Measurements from ENCODE around the gene PHF1. TPM values are rescaled to one million over a fixed set of nuclear protein-coding genes. Genes with fewer than 3 reads are reported as not detected.

The PHF1 gene
- total RNA-seq, 1 experiment from 2014 or later = 68.3 TPM

DNA sequence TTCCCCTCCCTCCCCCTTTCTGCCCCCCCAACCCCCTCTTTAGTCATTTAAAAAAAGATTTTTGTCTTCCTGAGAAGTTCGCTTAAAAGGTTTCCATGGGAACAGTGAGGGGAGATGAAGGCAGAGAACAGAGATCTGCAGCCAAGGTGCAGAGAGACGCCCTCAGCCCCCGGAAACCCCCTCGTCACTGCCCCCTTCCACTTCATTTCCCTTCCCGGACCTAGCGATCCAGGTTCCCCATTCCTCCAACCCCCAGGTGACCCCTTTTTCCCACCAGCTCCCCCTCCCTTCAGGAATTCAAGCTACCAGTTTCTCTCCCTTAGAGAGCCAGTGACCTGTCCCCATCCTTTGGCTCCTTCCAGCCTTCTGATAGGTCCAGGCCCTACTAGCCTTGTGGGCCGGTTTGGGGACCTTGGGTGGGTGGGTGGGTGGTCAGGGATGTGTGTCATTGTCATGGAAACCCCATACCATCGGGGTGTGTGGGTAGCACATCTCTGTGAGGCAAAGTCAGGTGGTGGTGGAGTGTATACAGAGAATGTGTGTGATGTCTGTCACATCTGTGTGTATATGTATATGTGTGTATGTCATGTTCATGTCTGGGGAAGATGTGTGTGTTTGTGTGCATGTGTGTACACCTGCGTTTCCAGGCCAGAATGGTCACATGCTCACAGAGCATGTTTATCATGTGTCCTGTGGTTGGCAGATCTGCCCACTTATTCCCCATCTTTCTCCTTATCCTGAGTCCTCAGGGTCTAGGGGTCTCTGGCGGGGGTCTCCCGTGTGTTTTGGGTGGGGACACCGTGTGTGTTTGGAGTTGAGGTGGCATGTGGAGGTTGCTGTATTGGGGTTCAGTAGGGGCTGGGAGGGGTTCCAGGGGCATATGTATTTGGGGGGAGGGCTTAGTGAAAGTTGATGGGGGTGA is 16.0 kb downstream of the PHF1 start:
- H3K27me3 Mint-ChIP-seq (ENCODE audit: unreplicated experiment) = peaks cover 19% of the 10 kb centered on the region
- no TSS peak for BruUV-seq (replicated peaks)
- CTCF ChIA-PET = interaction anchor here (0.6 to 2.0 kb wide), 10 partner anchors 34 to 427 kb away, joined by 3 to 10 read pairs (median 5); partner anchors contain the start of genes BAK1, UQCC2 and ZBTB22
- peak overlapping the region; percentile 64 for H3K27ac Mint-ChIP-seq (ENCODE audit: unreplicated experiment)
- H3K9me3 Mint-ChIP-seq (ENCODE audit: low read depth, unreplicated experiment) = no peaks in the 10 kb centered on the region
- peaks cover 49% of the 10 kb centered on the region for H3K4me1 Mint-ChIP-seq (ENCODE audit: low read depth, unreplicated experiment)
- intact Hi-C loops (cut with micrococcal nuclease; ENCODE audit: unreplicated experiment) = loop anchor here (5.0 kb wide), 1 partner anchor 35 kb away; the partner anchor contains the start of gene KIFC1
- TF ChIP-seq, protein P1, sequence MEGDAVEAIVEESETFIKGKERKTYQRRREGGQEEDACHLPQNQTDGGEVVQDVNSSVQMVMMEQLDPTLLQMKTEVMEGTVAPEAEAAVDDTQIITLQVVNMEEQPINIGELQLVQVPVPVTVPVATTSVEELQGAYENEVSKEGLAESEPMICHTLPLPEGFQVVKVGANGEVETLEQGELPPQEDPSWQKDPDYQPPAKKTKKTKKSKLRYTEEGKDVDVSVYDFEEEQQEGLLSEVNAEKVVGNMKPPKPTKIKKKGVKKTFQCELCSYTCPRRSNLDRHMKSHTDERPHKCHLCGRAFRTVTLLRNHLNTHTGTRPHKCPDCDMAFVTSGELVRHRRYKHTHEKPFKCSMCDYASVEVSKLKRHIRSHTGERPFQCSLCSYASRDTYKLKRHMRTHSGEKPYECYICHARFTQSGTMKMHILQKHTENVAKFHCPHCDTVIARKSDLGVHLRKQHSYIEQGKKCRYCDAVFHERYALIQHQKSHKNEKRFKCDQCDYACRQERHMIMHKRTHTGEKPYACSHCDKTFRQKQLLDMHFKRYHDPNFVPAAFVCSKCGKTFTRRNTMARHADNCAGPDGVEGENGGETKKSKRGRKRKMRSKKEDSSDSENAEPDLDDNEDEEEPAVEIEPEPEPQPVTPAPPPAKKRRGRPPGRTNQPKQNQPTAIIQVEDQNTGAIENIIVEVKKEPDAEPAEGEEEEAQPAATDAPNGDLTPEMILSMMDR (IDR thresholded peaks at IDR 0.05; ENCODE audit: unreplicated experiment) = no peak
- H3K4me3 Mint-ChIP-seq (ENCODE audit: low read depth, unreplicated experiment) = peak overlapping the region; percentile 87
- H3K36me3 Mint-ChIP-seq (ENCODE audit: insufficient read depth, unreplicated experiment) = peaks cover 47% of the 10 kb centered on the region
- DNase-seq = no peak

DNA sequence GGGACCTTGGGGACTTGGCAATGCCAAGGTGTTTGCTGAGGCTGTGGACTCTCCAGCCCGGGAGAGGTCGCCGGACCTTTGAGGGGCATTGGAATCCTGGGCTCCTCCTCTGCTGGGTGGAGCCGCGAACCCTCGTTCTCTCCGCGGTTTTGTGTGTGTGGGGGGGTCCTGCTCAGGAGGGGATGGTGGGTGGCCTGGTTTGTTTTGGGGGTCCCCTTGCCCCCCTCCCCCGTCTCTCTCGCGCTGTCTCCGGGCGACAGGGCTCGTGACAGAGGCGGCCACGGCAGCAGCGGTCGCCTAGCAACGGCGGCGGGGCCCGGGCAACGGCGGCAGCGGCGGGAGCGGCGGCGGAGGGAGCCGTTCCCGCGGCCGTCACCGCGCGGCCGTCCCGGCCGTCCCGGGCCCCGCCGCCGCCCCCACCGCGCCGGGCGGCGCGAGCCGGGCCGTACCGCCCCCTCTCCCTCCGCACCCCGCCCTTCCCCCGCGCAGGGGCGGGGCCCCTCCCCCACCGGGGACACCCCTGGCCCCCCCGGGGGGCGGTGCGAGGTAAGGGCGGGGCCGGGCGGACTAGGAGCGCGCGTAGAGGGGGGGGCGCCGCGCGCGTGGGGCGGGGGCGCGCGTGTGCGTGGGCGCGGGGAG is 16.9 kb downstream of the PHF1 start:
- no peaks in the 10 kb centered on the region for H3K9me3 Mint-ChIP-seq (ENCODE audit: low read depth, unreplicated experiment)
- no TSS peak for BruUV-seq (replicated peaks)
- H3K4me1 Mint-ChIP-seq (ENCODE audit: low read depth, unreplicated experiment) = peaks cover 49% of the 10 kb centered on the region
- TF ChIP-seq, protein P1 (IDR thresholded peaks at IDR 0.05; ENCODE audit: unreplicated experiment) = no peak
- peak overlapping the region; percentile 87 for H3K4me3 Mint-ChIP-seq (ENCODE audit: low read depth, unreplicated experiment)
- intact Hi-C loops (cut with micrococcal nuclease; ENCODE audit: unreplicated experiment) = loop anchor here (5.0 kb wide), 1 partner anchor 35 kb away; the partner anchor contains the start of gene KIFC1
- peak overlapping the region; percentile 42 for H3K27ac Mint-ChIP-seq (ENCODE audit: unreplicated experiment)
- CTCF ChIA-PET = no interaction called here
- H3K27me3 Mint-ChIP-seq (ENCODE audit: unreplicated experiment) = peaks cover 11% of the 10 kb centered on the region
- H3K36me3 Mint-ChIP-seq (ENCODE audit: insufficient read depth, unreplicated experiment) = peaks cover 47% of the 10 kb centered on the region
- peak; percentile 75 for DNase-seq

DNA sequence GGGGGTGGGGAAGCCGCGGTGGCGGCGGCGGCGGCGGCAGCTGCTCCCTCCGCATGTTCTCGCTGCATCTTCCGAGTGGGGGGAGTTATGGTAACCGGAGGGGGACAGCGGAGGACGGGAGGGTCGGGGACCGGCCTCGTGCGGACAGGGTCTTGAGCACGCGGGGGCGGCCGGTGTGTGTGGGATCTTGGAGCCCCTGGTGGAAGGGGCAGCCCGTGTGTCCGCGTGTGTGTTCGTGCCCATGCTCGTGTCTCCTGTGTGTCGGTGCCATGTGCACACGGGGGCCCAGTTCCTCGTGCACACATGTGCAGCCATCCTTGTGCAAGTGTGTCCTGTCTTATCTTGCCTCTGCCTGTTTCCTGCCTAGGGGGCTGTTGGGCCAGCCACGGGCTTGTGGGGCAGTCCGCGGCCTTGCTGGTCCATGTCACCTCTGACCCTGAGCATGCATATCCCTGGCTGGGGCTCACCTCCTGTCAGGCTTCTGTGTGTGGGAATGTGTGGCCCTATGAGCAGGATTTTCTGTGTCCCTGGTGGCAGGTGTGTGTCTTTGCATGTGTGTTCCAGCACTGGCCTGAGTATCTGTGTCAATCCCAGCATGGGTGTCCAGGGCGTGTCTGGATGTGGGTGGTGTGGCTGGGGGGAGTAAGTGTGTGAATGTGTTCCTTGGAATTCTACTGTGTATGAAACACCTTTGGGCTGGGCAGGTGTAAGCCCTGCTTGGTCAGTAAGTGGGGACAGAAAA is 17.6 kb downstream of the PHF1 start:
- intact Hi-C loops (cut with micrococcal nuclease; ENCODE audit: unreplicated experiment) = loop anchor here (5.0 kb wide), 1 partner anchor 36 kb away; the partner anchor contains the start of gene KIFC1
- peaks cover 4% of the 10 kb centered on the region for H3K27me3 Mint-ChIP-seq (ENCODE audit: unreplicated experiment)
- H3K9me3 Mint-ChIP-seq (ENCODE audit: low read depth, unreplicated experiment) = no peaks in the 10 kb centered on the region
- peak overlapping the region; percentile 41 for H3K27ac Mint-ChIP-seq (ENCODE audit: unreplicated experiment)
- peak overlapping the region; percentile 87 for H3K4me3 Mint-ChIP-seq (ENCODE audit: low read depth, unreplicated experiment)
- H3K36me3 Mint-ChIP-seq (ENCODE audit: insufficient read depth, unreplicated experiment) = peaks cover 47% of the 10 kb centered on the region
- DNase-seq = peak; percentile 63
- peaks cover 49% of the 10 kb centered on the region for H3K4me1 Mint-ChIP-seq (ENCODE audit: low read depth, unreplicated experiment)
- TF ChIP-seq, protein P1 (IDR thresholded peaks at IDR 0.05; ENCODE audit: unreplicated experiment) = peak; percentile 64
- CTCF ChIA-PET = interaction anchor here (0.9 kb wide), 1 partner anchor 13 kb away, joined by 3 read pairs; no protein-coding TSS in a partner anchor
- no TSS peak for BruUV-seq (replicated peaks)
